HepG2 (cell line): ENCODE results near the gene MFN2. TPM values are rescaled to one million over a fixed set of nuclear protein-coding genes. Genes with fewer than 3 reads are reported as not detected.

Experiments used
- ATRX ChIP-seq: sonication (generic); formaldehyde crosslinking; IDR thresholded peaks from 2 replicates; pipeline ENCODE4 v1.4.0; 2020; ENCODE audit warnings: missing genetic modification reagents, borderline replicate concordance
- CHCHD3 ChIP-seq: sonication (generic); formaldehyde crosslinking; IDR thresholded peaks from 2 replicates; pipeline ENCODE4 v1.8.0; 2022; ENCODE audit warnings: mild to moderate bottlenecking, missing genetic modification reagents, moderate library complexity
- FOXM1 ChIP-seq: sonication (generic); formaldehyde crosslinking; IDR thresholded peaks from 2 replicates; pipeline ENCODE4 v1.5.0; 2020; ENCODE audit warnings: missing genetic modification reagents
- GZF1 ChIP-seq: sonication (generic); formaldehyde crosslinking; IDR thresholded peaks from 2 replicates; pipeline ENCODE4 v1.5.1; 2020; ENCODE audit warnings: mild to moderate bottlenecking, missing genetic modification reagents
- MTA1 ChIP-seq: sonication (generic); formaldehyde crosslinking; IDR thresholded peaks from 2 replicates; pipeline ENCODE4 v1.4.0; 2020; ENCODE audit warnings: missing genetic modification reagents, mild to moderate bottlenecking, borderline replicate concordance
- NFIC ChIP-seq: IDR thresholded peaks from 2 replicates; pipeline ENCODE4 v1.6.1; 2012; ENCODE audit warnings: mild to moderate bottlenecking, low read length, inconsistent platforms
- NPAS2 ChIP-seq: sonication (generic); formaldehyde crosslinking; IDR thresholded peaks from 2 replicates; pipeline ENCODE4 v1.8.0; 2022; ENCODE audit warnings: mild to moderate bottlenecking, missing genetic modification reagents, borderline replicate concordance
- RNF2 ChIP-seq: fragments of 450-650 bp; conservative IDR thresholded peaks from 2 replicates; pipeline ENCODE4 v1.6.1; 2016; ENCODE audit warnings: low read depth
- SMAD9 ChIP-seq: sonication (generic); formaldehyde crosslinking; IDR thresholded peaks from 2 replicates; pipeline ENCODE4 v1.5.1; 2020; ENCODE audit warnings: mild to moderate bottlenecking, missing genetic modification reagents
- ZBTB42 ChIP-seq: sonication (generic); formaldehyde crosslinking; IDR thresholded peaks from 2 replicates; pipeline ENCODE4 v1.5.0; 2020; ENCODE audit warnings: mild to moderate bottlenecking, missing genetic modification reagents
- ZNF33A ChIP-seq: sonication (generic); formaldehyde crosslinking; IDR thresholded peaks from 2 replicates; pipeline ENCODE4 v1.5.1; 2020; ENCODE audit warnings: missing genetic modification reagents, mild to moderate bottlenecking, moderate library complexity, borderline replicate concordance
- ZNF598 ChIP-seq: sonication (generic); formaldehyde crosslinking; IDR thresholded peaks from 2 replicates; pipeline ENCODE4 v1.5.1; 2020; ENCODE audit warnings: mild to moderate bottlenecking, missing genetic modification reagents, borderline replicate concordance
- ZSCAN29 ChIP-seq: sonication (generic); formaldehyde crosslinking; conservative IDR thresholded peaks from 2 replicates; pipeline ENCODE4 v1.4.0; 2020; ENCODE audit warnings: mild to moderate bottlenecking, missing genetic modification reagents
- polyA plus RNA-seq, 8 experiments: library from polyadenylated mRNA; depleted of rRNA in 3 of 8; stranded (reverse) in 7 of 8; unstranded in 1 of 8; fragments of >200 nt; fragmentation: Illumina TruSeq in 4 of 8; extraction: Trizol in 4 of 8; gene quantifications; 2 replicates each; pipeline versions ENCODE4 v1.2.1 to v1.2.3, GENCODE V29; 2011 to 2016; ENCODE audit warnings: low read depth in 4 of 8, missing spikeins in 1 of 8, mixed read lengths in 1 of 8; ENCODE audit not compliant: insufficient read depth in 1 of 8
- total RNA-seq, 5 experiments: library from RNA; depleted of rRNA; stranded (reverse); fragments of >200 nt; fragmentation: Illumina TruSeq; extraction: Trizol; gene quantifications; 2 replicates each; pipeline ENCODE4 v1.2.3, GENCODE V29; 2016; ENCODE audit warnings: low read depth in 1 of 5
- TF ChIP-seq, protein P1 (sequence below): sonication (generic); formaldehyde crosslinking; IDR thresholded peaks from 2 replicates; pipeline ENCODE4 v1.4.0; 2020; ENCODE audit warnings: missing genetic modification reagents
- TF ChIP-seq, protein P2 (sequence below): sonication (generic); formaldehyde crosslinking; IDR thresholded peaks from 2 replicates; pipeline ENCODE4 v1.5.0; 2020; ENCODE audit warnings: missing genetic modification reagents, mild to moderate bottlenecking, borderline replicate concordance
- TF ChIP-seq, protein P3 (sequence below): sonication (generic); formaldehyde crosslinking; IDR thresholded peaks from 2 replicates; pipeline ENCODE4 v1.4.0; 2020; ENCODE audit warnings: missing genetic modification reagents
- TF ChIP-seq, protein P4 (sequence below), 2 experiments: fragments of 450-650 bp in 1 of 2; sonication (generic) in 1 of 2; formaldehyde crosslinking; IDR thresholded peaks; 2 replicates each; pipeline versions ENCODE4 v1.5.0 to v1.8.0; 2020 to 2022; ENCODE audit warnings: mild to moderate bottlenecking in 1 of 2, missing genetic modification reagents in 1 of 2
- TF ChIP-seq, protein P5 (sequence below): sonication (generic); formaldehyde crosslinking; IDR thresholded peaks from 2 replicates; pipeline ENCODE4 v1.8.0; 2022; ENCODE audit warnings: mild to moderate bottlenecking, missing genetic modification reagents, moderate library complexity

MFN2 gene
- total and polyA plus RNA-seq, 2 of the 13 experiments (the other 11 are each of a cell fraction or from before 2014, with no cell fraction given) = 38.7 to 60.9 TPM

DNA sequence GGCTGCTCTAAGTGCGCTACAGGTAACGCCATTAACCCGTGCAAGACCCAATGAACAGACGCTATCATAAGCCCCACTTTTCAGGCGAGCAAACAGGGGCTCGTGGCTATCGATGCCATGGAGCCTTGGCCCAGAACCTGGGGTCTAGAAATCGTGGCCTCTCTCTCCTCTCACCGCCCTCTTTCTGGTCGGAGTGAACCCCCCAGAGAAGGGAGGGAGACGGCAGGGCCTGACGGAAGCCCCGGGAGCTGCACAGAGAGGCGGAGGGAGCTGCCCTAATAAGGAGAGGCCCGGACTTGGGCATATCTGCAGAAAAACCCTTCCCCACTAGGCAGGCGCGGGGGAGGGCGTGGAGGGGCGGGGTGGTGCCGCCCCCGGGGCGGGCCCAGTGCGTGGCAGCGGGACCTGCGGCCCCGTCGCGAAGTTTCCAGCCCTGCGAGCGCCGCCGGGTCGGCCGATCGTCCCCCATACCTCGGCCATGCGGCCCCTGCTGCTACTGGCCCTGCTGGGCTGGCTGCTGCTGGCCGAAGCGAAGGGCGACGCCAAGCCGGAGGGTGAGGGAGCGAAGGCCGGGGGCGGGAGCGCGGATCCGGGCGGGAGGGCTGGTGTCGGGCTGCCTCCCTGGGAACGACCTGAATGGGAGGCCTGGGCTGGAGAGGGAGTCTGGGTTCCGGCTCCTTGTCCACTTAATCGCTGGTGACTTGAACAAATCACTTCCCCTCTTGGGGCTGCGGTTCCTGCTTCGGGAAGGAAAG, 45.8 kb upstream of the MFN2 start, which contains the start of gene PLOD1 (continued):
- TF ChIP-seq, protein P1, sequence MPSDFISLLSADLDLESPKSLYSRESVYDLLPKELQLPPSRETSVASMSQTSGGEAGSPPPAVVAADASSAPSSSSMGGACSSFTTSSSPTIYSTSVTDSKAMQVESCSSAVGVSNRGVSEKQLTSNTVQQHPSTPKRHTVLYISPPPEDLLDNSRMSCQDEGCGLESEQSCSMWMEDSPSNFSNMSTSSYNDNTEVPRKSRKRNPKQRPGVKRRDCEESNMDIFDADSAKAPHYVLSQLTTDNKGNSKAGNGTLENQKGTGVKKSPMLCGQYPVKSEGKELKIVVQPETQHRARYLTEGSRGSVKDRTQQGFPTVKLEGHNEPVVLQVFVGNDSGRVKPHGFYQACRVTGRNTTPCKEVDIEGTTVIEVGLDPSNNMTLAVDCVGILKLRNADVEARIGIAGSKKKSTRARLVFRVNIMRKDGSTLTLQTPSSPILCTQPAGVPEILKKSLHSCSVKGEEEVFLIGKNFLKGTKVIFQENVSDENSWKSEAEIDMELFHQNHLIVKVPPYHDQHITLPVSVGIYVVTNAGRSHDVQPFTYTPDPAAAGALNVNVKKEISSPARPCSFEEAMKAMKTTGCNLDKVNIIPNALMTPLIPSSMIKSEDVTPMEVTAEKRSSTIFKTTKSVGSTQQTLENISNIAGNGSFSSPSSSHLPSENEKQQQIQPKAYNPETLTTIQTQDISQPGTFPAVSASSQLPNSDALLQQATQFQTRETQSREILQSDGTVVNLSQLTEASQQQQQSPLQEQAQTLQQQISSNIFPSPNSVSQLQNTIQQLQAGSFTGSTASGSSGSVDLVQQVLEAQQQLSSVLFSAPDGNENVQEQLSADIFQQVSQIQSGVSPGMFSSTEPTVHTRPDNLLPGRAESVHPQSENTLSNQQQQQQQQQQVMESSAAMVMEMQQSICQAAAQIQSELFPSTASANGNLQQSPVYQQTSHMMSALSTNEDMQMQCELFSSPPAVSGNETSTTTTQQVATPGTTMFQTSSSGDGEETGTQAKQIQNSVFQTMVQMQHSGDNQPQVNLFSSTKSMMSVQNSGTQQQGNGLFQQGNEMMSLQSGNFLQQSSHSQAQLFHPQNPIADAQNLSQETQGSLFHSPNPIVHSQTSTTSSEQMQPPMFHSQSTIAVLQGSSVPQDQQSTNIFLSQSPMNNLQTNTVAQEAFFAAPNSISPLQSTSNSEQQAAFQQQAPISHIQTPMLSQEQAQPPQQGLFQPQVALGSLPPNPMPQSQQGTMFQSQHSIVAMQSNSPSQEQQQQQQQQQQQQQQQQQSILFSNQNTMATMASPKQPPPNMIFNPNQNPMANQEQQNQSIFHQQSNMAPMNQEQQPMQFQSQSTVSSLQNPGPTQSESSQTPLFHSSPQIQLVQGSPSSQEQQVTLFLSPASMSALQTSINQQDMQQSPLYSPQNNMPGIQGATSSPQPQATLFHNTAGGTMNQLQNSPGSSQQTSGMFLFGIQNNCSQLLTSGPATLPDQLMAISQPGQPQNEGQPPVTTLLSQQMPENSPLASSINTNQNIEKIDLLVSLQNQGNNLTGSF = peak; percentile 83
- TF ChIP-seq, protein P2, sequence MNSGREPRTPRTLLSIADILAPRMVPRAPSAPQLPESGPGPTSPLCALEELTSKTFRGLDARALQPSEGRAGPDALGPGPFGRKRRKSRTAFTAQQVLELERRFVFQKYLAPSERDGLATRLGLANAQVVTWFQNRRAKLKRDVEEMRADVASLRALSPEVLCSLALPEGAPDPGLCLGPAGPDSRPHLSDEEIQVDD = 0 out of 2 replicates have a peak, but pooled peaks have one; percentile 45
- TF ChIP-seq, protein P3, sequence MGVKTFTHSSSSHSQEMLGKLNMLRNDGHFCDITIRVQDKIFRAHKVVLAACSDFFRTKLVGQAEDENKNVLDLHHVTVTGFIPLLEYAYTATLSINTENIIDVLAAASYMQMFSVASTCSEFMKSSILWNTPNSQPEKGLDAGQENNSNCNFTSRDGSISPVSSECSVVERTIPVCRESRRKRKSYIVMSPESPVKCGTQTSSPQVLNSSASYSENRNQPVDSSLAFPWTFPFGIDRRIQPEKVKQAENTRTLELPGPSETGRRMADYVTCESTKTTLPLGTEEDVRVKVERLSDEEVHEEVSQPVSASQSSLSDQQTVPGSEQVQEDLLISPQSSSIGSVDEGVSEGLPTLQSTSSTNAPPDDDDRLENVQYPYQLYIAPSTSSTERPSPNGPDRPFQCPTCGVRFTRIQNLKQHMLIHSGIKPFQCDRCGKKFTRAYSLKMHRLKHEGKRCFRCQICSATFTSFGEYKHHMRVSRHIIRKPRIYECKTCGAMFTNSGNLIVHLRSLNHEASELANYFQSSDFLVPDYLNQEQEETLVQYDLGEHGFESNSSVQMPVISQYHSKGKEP (CRISPR knock-in tag) = no peak
- no peak for TF ChIP-seq RNF2
- TF ChIP-seq CHCHD3 (CRISPR knock-in tag) = no peak
- no peak for TF ChIP-seq NPAS2 (CRISPR knock-in tag)
- TF ChIP-seq ATRX (CRISPR knock-in tag) = no peak
- TF ChIP-seq ZSCAN29 (CRISPR knock-in tag) = no peak
- no peak for TF ChIP-seq GZF1
- peak; percentile 84; the same call in 1 of the 2 replicates for TF ChIP-seq ZNF598 (CRISPR knock-in tag)
- TF ChIP-seq NFIC = no peak
- TF ChIP-seq ZBTB42 (CRISPR knock-in tag) = no peak; the same call in 1 of the 2 replicates
- TF ChIP-seq SMAD9 = peak; percentile 79; the same call in 1 of the 2 replicates
- TF ChIP-seq, protein P4, sequence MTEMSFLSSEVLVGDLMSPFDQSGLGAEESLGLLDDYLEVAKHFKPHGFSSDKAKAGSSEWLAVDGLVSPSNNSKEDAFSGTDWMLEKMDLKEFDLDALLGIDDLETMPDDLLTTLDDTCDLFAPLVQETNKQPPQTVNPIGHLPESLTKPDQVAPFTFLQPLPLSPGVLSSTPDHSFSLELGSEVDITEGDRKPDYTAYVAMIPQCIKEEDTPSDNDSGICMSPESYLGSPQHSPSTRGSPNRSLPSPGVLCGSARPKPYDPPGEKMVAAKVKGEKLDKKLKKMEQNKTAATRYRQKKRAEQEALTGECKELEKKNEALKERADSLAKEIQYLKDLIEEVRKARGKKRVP (CRISPR knock-in tag; IDR thresholded peaks at IDR 0.05) = peak in 1 of 2 experiments; percentile 66; a peak in 1 of 4 replicates
- no peak for TF ChIP-seq FOXM1 (CRISPR knock-in tag)
- TF ChIP-seq ZNF33A (CRISPR knock-in tag) = no peak
- TF ChIP-seq, protein P5, sequence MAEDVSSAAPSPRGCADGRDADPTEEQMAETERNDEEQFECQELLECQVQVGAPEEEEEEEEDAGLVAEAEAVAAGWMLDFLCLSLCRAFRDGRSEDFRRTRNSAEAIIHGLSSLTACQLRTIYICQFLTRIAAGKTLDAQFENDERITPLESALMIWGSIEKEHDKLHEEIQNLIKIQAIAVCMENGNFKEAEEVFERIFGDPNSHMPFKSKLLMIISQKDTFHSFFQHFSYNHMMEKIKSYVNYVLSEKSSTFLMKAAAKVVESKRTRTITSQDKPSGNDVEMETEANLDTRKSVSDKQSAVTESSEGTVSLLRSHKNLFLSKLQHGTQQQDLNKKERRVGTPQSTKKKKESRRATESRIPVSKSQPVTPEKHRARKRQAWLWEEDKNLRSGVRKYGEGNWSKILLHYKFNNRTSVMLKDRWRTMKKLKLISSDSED = no peak
- TF ChIP-seq MTA1 (CRISPR knock-in tag) = peak; percentile 39; the same call in 1 of the 2 replicates
